ENCODE measurements around the gene CHST11.
"Not testable (repeated sequence)": the region's sequence is repeated elsewhere in the genome, so short reads cannot be mapped to it uniquely, and the experiment has no call there.

CHST11 gene

DNA sequence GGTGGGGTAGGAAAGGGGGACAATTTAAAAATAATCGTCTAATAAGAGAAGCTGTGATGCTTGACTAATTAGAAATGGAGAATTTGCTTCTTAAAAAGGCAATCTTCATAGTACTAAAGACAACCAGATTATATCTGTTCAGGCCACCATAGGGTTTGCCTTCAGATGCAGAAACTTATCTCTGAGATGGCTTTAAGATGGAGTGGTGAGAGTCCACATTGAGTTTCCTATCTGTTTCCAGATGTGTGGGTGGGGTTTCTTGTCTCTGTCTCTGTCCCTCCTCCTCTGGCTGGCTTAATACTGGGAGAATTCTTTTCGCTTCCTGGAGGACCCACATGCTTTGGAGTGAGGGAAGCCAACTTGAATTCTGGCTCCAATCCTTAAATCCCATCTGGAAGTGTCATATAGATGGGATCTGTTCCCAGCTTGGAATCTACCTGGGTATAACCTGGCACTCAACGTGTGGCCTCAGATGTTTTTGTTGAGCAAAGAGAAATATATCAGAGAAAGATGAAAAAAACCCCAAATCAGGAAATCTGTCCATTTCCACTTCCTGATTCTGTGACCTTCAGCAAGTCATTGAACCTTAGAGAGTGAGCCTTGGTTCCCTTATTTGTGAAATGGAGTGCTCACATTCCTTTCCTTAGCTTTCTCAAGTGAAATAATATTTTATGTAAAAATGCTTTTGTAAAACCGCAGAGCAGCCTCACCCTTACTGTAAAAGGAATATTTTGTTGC is 66.4 kb downstream of the CHST11 start:
- Mint-ChIP-seq H3K4me1 (ENCODE audit: low read depth) (peaks cover 82% of the 10 kb centered on the region), H3K4me3 (no peak overlapping the region), H3K27ac (peak overlapping the region; percentile 80), H3K36me3 (ENCODE audit: low read depth) (peaks cover 7% of the 10 kb centered on the region), H3K9me3 (no peaks in the 10 kb centered on the region), H3K27me3 (no peaks in the 10 kb centered on the region)

DNA sequence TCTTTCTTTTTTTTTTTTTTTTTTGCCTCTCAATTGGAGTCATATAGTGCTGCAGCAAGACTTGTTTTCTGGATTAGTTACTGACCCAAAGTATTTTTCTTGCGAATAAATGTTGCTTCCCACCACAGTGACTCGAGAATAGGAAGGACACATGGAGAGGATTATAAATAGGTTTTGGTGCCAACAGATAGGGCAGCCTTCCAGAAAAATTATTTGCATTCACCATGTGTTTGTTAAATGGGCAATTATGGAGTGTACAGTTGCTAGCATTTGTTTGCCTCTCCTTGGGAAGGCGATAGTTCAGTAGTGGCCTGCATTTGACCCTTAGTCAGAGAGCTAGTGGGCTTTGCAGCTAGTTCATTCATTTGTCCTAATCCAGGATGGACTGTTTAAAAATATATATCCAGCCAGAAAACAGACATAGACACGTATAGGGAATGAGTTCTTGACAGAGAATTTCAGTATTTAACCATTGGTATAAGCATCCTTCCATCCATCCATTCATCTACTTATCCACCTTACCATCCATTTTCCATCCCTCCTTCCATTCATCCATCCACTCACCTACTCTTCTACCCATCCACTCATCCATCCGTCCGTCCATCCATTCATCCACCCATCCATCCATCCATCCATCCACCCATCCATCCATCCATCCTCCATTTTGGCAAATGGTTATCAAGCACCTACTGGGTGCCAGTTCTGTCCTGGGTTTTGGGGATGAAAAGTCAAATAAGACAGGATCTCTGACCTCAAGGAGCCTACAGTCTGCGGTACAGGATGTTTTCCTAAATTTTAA is 67.5 kb downstream of the CHST11 start:
- peak overlapping the region; percentile 4 for H3K4me3 Mint-ChIP-seq
- peaks cover 1% of the 10 kb centered on the region for H3K9me3 Mint-ChIP-seq
- peak overlapping the region; percentile 48 for H3K27ac Mint-ChIP-seq
- H3K36me3 Mint-ChIP-seq (ENCODE audit: low read depth) = peaks cover 7% of the 10 kb centered on the region
- peaks cover 72% of the 10 kb centered on the region for H3K4me1 Mint-ChIP-seq (ENCODE audit: low read depth)
- H3K27me3 Mint-ChIP-seq = no peaks in the 10 kb centered on the region

DNA sequence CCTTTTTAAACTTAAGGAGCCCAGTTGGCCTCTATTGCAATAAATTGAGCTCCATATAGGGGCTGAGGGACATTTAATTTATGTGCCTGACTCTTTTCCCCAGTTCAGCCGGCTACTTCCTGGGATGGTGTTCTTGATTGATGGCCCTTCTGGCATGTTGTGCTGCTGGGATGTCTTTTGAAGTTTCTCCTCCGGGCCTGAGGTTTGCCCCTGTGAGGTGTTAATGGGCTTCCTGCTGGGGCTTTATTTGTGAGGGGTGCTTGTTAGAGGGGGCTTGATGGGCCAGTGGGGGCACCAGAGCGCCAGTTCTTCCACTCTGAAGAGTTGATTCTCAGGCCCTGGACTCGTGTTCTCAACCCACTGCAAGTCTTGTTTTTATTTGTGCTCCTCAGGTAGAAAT is 69.6 kb downstream of the CHST11 start:
- H3K4me3 Mint-ChIP-seq = no peak overlapping the region
- H3K9me3 Mint-ChIP-seq = peaks cover 6% of the 10 kb centered on the region
- peaks cover 51% of the 10 kb centered on the region for H3K4me1 Mint-ChIP-seq (ENCODE audit: low read depth)
- H3K36me3 Mint-ChIP-seq (ENCODE audit: low read depth) = peaks cover 7% of the 10 kb centered on the region
- no peaks in the 10 kb centered on the region for H3K27me3 Mint-ChIP-seq
- H3K27ac Mint-ChIP-seq = no peak overlapping the region

DNA sequence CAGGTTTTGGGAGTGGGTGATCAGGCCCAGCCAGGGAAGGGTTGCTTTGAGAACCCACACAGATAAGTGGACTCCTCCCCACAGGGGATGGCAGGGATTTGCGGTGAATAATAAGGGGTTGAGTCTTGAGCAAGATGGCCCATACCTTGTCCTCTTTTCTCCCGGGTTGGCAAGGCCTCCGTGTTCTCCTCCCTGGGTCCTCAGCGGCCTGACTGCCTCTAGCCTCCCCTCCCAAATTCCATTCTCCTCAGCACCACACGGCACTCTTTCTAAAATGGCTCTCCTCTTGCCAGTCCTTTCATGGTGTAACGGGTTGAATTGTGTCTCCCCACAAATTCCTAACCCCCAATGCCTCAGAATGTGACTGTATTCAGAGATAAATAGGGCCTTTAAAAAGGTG is 70.0 kb downstream of the CHST11 start:
- no peak overlapping the region for H3K4me3 Mint-ChIP-seq
- no peaks in the 10 kb centered on the region for H3K27me3 Mint-ChIP-seq
- H3K27ac Mint-ChIP-seq = no peak overlapping the region
- peaks cover 6% of the 10 kb centered on the region for H3K9me3 Mint-ChIP-seq
- H3K4me1 Mint-ChIP-seq (ENCODE audit: low read depth) = peaks cover 50% of the 10 kb centered on the region
- H3K36me3 Mint-ChIP-seq (ENCODE audit: low read depth) = peaks cover 11% of the 10 kb centered on the region

DNA sequence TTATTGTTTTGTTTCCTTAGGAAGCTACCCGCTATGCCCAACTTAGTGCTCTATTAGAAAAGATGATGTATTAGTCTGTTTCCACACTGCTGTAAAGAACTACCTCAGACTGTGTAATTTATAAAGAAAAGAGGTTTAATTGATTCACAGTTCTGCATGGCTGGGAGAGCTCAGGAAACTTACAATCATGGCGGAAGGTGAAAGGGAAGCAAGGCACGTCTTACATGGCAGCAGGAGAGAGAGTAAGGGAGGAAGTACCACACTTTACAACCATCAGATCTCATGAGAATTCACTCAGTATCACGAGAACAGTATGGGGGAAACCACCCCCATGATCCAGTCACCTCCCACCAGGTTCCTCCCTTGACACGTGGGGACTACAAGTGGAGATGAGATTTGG is 70.9 kb downstream of the CHST11 start:
- H3K27ac Mint-ChIP-seq, H3K4me3 Mint-ChIP-seq, H3K27me3 Mint-ChIP-seq, H3K9me3 Mint-ChIP-seq: not testable (repeated sequence)
- Mint-ChIP-seq H3K36me3 (ENCODE audit: low read depth) (peaks cover 12% of the 10 kb centered on the region), H3K4me1 (ENCODE audit: low read depth) (peaks cover 50% of the 10 kb centered on the region)

DNA sequence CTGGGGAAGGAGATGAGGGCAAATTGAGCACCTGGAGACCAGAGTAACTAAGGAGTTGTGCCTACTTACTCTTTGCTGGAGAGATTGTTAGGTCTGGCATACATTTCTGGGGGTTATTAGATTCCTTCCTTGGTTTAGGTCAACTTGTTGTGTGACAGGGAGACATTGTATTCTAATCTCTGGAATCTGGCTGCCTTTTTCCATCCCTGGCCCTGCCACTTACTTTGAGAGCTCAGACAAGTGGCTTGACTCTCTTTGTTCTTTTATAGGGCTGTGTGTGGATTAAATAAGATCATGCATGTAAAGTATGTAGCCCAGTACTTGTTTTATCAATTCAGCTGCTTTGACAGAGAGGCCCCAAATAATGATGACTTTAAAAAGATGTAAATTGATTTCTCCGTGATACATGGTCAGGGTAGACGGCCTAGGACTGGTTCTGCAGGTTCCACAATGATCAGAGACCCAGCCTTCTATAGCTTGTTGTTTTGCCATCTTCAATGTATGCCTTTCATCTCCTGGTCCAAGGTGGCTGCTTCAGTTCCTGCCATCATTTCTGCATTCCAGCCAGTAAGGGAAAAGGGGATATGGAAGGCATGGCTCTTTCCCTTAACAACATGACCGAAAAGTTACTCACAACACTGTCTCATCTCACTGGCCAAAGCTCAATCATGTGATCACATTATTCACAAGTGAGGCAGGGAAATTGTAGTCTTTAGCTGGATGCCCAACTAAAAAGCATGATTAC is 72.6 kb downstream of the CHST11 start:
- no peak overlapping the region for H3K27ac Mint-ChIP-seq
- H3K4me3 Mint-ChIP-seq = no peak overlapping the region
- H3K36me3 Mint-ChIP-seq (ENCODE audit: low read depth) = peaks cover 12% of the 10 kb centered on the region
- no peaks in the 10 kb centered on the region for H3K27me3 Mint-ChIP-seq
- peaks cover 6% of the 10 kb centered on the region for H3K9me3 Mint-ChIP-seq
- peaks cover 49% of the 10 kb centered on the region for H3K4me1 Mint-ChIP-seq (ENCODE audit: low read depth)

DNA sequence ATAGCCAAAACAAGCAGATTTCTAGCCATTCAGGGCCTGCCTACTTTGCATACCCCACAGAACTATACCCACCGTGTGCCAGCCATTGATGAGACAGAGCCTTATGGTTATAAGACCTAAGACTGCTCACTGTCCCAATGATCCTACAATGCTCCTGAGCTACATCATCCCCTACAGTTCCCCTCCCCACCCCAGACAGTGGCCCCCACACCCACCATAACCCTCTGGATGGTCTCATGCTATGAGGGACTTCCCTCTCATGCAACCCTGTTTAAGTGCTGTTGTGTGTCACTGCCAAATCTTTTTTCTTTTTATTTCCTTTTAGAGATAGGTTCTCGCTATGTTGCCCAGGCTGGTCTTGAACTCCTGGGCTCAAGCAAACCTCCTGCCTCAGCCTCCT is 75.9 kb downstream of the CHST11 start:
- Mint-ChIP-seq H3K27ac (no peak overlapping the region), H3K36me3 (ENCODE audit: low read depth) (peaks cover 11% of the 10 kb centered on the region), H3K27me3 (no peaks in the 10 kb centered on the region), H3K4me3 (no peak overlapping the region), H3K4me1 (ENCODE audit: low read depth) (peaks cover 61% of the 10 kb centered on the region), H3K9me3 (peaks cover 6% of the 10 kb centered on the region)

DNA sequence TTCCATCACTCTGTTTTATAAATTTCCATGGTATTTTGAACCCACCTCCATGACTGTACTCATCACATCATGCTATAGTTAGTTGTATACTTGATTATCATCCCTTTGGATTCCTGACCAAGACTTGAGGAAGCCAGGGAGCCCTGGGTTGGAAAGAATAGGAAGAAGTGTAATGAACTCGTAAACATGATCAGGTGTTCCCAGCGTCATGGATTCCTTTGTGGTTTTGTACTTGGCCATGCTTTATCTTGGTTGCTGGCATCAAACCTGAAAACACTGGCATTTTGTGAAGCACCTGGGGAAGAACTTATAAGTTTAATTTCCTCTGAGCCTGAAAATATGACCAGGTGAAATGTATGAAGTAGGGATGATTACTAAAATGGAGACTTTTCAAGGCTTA is 76.4 kb downstream of the CHST11 start:
- H3K4me3 Mint-ChIP-seq = no peak overlapping the region
- H3K36me3 Mint-ChIP-seq (ENCODE audit: low read depth) = peaks cover 14% of the 10 kb centered on the region
- no peak overlapping the region for H3K27ac Mint-ChIP-seq
- H3K27me3 Mint-ChIP-seq = no peaks in the 10 kb centered on the region
- peaks cover 63% of the 10 kb centered on the region for H3K4me1 Mint-ChIP-seq (ENCODE audit: low read depth)
- peaks cover 6% of the 10 kb centered on the region for H3K9me3 Mint-ChIP-seq

DNA sequence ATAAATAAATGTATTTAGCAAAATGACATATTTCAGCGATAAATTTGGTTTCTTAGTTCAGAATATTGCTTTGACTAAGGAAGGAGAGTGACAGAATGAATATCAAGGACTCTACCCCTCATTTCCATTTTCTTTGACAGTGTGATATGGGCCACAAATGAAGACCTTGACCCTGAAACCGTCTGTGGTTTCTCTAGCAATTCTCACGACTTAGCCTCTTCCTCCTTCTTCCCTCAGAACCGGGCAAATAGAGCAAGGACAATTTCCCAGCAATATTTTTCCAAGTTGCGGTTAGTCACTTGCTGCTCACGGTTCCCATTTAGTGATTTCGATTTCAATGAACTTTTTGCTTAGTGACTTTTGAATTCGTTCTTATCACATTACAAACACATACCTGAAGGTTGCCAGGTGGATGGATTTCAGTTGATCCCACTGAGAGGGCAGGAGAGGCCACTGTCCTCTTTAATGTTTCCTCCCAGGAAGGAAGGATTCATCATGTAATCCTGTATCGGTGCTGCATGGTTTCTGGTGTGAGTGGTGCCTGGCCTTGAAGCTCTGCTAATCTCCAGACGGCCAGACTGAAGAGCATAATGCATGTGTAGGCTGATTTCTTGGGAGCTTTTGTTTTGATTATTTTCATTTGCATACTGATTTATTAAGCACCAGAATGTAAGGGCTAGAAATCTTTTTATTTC is 77.6 kb downstream of the CHST11 start:
- peaks cover 20% of the 10 kb centered on the region for H3K36me3 Mint-ChIP-seq (ENCODE audit: low read depth)
- H3K27me3 Mint-ChIP-seq = no peaks in the 10 kb centered on the region
- peak overlapping the region; percentile 2 for H3K27ac Mint-ChIP-seq
- H3K9me3 Mint-ChIP-seq = peaks cover 4% of the 10 kb centered on the region
- H3K4me3 Mint-ChIP-seq = no peak overlapping the region
- peaks cover 75% of the 10 kb centered on the region for H3K4me1 Mint-ChIP-seq (ENCODE audit: low read depth)

DNA sequence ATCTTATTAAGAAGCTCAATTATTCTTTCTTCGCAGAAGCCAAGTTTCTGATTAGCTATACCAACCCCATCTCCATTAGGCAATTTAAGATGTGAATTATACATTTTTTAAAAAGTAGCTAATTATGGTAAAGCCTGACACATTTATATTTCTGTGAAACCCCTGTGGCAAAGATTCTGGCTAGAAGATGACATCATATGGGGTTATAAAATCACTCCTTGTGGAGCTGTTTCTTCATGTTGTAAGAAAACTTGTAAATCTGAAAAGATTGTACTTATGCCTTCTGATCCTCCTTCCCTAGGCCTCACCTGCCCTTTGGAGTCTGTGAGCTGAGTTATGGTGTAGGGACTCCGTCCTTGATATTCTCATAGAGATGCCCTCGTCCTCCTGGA is 78.1 kb downstream of the CHST11 start:
- H3K36me3 Mint-ChIP-seq (ENCODE audit: low read depth) = peaks cover 20% of the 10 kb centered on the region
- no peak overlapping the region for H3K27ac Mint-ChIP-seq
- no peaks in the 10 kb centered on the region for H3K9me3 Mint-ChIP-seq
- H3K4me1 Mint-ChIP-seq (ENCODE audit: low read depth) = peaks cover 78% of the 10 kb centered on the region
- no peaks in the 10 kb centered on the region for H3K27me3 Mint-ChIP-seq
- H3K4me3 Mint-ChIP-seq = no peak overlapping the region

DNA sequence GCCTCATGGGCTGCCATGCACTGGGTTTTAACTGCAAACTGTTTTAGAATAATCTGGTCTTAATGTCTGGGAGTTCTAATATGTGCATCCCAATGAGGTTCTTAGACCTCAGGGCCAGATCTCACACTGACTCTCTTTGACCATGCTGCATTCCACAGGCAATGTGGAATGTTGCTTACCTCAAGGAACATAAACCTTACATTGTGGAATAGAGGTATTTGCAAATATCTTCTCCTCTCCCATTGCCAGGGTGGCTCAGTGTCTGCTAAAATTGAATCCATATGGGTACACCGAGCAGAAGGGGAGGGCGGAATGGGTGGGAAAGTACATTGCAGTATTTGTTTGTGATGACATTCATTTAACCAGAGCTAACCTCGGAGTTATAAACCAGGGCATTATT is 78.6 kb downstream of the CHST11 start:
- Mint-ChIP-seq H3K27ac (no peak overlapping the region), H3K9me3 (no peaks in the 10 kb centered on the region), H3K4me3 (no peak overlapping the region), H3K36me3 (ENCODE audit: low read depth) (peaks cover 20% of the 10 kb centered on the region), H3K4me1 (ENCODE audit: low read depth) (peaks cover 83% of the 10 kb centered on the region), H3K27me3 (no peaks in the 10 kb centered on the region)

DNA sequence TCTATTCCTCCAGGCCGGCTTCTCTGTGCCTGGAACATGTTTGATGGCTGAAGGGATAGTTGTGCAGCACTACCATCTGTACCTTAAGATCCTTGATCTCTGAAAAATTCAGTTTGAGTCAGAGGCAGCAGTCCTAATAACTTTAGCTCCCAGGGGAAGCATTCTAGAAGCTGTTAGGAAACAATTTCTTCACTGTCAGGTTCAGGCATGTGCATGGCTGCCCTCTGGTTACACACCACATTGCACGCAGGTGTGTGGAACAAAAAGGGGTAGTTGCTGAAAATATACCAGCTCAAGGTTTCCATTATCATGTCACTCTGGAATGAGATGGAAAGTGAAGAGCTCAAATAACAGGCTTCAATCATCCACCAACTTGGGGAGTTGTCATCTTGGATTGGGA is 80.1 kb downstream of the CHST11 start:
- H3K36me3 Mint-ChIP-seq (ENCODE audit: low read depth) = peaks cover 22% of the 10 kb centered on the region
- H3K4me3 Mint-ChIP-seq = no peak overlapping the region
- no peaks in the 10 kb centered on the region for H3K27me3 Mint-ChIP-seq

DNA sequence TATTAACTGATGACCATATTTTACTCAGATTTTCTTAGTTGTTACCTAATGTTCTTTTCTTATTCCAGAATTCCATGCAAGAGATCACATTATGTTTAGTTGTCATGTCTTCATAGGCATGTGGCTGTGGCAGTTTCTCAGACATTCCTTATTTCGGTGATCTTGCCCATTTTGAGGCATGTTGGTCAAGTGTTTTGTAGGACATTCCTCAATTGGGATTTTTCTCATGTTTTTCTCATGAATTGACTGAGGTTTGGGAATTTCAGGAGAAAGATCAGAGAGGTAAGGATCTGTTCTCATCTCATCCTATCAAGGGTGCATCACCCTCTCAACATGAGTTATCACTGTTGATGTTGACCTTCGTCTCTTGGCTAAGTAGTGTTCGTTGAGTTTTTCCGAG is 81.3 kb downstream of the CHST11 start:
- peaks cover 25% of the 10 kb centered on the region for H3K36me3 Mint-ChIP-seq (ENCODE audit: low read depth)
- H3K4me1 Mint-ChIP-seq (ENCODE audit: low read depth) = peaks cover 82% of the 10 kb centered on the region
- no peak overlapping the region for H3K4me3 Mint-ChIP-seq

More for the DNA sequence above, 80.1 kb downstream of the CHST11 start:
- Mint-ChIP-seq H3K27ac (no peak overlapping the region), H3K9me3 (no peaks in the 10 kb centered on the region), H3K4me1 (ENCODE audit: low read depth) (peaks cover 93% of the 10 kb centered on the region)

DNA sequence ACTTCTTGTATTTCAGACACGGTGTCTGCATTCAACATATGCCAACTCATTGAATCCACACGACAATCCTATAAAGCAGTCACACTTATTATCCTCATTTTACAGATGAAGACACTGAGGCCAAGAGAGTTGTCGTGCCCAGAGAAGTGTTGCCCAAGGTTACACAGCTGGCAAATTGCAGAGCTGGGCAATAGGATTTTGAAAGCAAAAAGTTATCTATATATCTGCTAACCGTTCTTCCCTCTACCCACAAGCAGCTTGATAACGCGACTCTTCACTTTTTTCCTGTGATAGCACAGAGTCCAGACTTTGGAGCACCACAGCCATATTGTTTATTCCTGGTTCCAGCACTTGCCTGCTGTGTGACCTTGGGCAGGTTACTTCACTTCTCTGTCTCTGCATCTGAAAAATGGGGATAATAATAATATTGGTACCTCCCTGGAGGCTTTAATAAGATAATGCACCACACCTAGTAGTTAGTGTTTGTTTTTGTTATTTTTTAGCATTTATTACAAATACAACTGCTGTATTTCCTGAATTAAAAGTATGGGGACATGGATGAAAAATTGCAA is 82.2 kb downstream of the CHST11 start:
- Mint-ChIP-seq H3K27ac (no peak overlapping the region), H3K27me3 (no peaks in the 10 kb centered on the region), H3K9me3 (no peaks in the 10 kb centered on the region), H3K4me3 (no peak overlapping the region), H3K4me1 (ENCODE audit: low read depth) (peaks cover 73% of the 10 kb centered on the region), H3K36me3 (ENCODE audit: low read depth) (peaks cover 26% of the 10 kb centered on the region)

More for the DNA sequence above, 81.3 kb downstream of the CHST11 start:
- no peak overlapping the region for H3K27ac Mint-ChIP-seq
- H3K27me3 Mint-ChIP-seq = no peaks in the 10 kb centered on the region
- H3K9me3 Mint-ChIP-seq = no peaks in the 10 kb centered on the region
